Stimulated activated CD8-positive, alpha-beta memory T cell treated with anti-CD3 and anti-CD28 coated beads, Interleukin-7, amount 100 ng/mL, for 4 hours (primary cell): Measurements from ENCODE around the gene C2orf76.
A peak's percentile ranks its signal among the peaks of the same experiment; 100 is the strongest.
"Not testable (repeated sequence)": the region's sequence is repeated elsewhere in the genome, so short reads cannot be mapped to it uniquely, and the experiment has no call there.

ENCODE experiments used
- DNase-seq, 2 donors: peaks; one replicate each; pipeline ENCODE4 v3.0.0-alpha.2; 2020; ENCODE audit warnings: low read depth in 2 of 2

The C2orf76 gene

DNA sequence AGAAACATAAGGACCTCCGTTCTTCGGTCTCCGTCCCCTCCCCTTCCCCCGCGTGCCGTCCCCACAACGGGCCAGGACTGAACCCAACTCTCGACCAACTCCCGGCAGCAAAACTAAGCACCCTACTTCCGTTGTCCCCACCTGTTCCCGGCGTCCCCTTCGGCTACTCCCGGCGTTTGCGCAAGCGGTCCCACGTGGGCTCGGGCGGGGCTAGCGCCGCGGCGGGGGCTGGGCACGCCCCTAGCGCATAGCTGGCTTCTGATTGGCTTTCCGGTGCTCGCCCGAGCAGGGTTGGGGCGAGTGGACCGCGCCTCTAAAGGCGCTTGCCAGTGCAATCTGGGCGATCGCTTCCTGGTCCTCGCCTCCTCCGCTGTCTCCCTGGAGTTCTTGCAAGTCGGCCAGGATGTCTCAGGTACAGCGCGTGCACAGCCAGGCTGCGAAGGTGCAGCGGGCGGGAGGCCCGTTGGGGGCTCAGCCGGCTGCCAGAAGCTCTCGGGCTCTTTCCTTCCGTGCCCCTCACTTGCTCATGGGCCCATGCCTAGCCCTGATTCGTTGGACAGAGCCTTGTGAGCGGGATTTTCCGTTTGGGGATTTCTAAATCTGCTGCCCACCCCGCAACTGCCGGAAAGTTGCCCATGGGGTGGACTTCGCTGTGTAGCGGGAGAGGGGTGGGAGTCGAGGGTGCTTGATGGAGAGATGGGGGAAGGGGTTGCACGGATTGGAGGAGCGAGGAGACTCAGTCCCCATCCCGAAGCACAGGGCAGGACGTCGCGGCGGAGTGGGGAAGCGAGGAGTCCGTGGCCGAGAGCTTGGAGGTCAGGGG, at the start of gene C2orf76, which contains the start of gene DBI:
TSS of gene C2orf76 (minus strand) at position 186 of the 823 bp plus-strand sequence. CDS start 26,875 bp downstream, outside the sequence.
TSS of gene DBI (plus strand) at position 329 of the 823 bp plus-strand sequence. CDS start at position 404, 75 bp downstream.
- peak; percentile 82 to 90 for DNase-seq

DNA sequence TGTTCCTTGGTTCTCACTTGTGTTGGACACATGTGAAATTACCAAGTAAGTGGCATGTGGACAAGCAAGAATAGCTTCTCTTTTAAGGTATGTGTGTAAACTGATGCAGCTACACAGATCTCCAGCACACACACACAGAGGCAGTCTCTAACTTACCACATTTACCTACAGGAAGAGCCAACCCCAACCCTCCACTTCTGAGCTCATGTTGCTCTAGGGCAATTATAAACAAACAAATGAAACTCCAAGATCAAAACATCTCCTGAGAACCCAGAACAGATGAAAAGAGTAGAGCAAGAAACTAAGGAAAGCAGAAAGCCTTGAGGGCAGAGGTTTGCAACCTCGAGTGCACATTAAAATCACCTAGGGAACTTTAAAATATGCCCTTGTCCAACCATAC, 49.0 kb upstream of the C2orf76 start:
- no peak for DNase-seq

DNA sequence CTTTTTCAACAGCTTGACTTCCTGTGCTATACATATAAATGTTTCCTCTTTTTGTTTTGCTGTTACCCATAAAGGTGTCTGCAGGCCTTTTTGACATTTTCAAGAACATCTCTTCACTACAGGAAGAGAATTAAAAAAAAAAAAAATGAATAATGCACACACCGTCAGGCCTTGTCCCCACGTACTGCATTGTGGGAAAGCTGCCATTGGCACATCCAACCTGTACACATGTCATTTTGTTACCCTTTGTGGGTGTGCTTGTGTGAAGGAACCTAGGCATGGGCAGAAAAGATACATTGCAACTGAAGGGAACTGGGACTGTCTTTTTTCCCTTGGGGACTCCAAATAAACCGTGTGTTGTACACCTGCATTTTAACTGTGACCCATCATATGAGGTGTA, 48.3 kb upstream of the C2orf76 start:
- DNase-seq, result no peak

DNA sequence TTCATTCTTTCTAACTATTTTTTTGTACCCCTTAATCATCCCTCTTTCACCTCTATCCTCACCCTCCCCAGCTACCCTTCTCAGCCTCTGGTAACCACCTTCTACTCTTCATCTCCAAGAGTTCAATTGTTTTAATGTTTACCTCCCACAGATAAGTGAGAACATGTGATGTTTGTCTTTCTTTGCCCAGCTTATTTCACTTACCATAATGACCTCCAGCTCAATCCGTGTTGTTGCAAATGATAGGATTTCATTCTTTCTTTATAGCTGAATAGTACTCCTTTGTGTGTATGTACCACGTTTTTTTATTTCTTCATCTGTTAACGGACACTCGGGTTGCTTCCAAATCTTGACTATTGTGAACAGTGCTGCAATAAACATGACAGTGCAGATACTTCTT, 42.9 kb upstream of the C2orf76 start:
- DNase-seq, result no peak

DNA sequence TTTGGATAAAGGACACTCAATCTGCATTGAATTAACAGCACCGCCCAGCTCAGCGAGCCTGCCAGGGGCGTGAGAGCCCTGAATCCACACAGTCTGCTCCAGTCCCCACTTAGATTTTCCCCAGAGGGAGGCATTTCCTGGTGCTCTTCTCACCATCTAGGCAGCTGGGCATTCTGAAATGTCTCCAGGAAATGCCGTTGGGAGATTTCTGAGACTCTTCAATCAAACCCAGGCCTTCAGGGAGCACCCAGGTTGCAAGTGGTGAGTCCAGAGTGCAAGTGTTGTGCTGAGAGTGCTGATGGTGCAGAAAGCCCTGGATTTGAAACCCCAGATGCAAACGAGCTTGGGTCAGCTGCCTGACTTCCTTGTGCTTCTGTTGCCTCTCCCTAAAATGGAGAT, 41.6 kb upstream of the C2orf76 start:
- no peak for DNase-seq

DNA sequence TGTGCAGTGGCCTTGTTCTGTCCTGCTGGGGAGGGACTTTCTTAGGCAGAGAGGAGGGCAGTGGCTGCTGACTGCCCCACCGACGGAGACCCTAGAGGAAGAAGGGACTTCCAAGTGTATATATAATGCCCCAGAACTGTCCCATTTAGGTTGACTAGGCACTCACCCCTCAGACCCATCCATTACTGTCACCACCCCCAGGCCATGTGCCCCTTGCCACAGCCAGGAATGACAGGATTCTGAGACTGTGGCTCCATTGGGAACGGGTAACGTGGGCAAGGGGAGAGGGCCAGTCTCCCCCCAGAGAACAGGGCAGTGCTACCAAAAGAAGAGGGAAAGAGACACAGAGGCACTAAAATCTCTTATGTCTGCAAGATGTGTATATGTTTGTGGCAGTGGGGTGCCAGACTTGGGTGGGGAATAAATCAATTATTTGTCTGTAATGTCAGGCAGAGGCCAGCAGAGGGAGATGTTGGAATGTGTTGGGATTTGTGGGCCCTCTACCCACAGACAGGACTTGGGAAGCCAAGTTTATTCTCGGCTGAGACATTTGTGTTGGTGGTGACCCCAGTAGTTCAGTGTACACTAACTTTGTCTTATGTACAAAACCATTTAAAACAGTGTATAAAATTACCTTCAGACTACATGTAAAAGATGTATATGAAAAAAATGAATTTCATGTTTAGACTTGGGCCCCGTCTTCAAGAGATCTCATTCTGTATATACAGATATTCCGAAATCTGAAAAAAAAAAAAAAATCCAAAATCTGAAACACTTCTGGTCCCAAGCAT, 41.0 kb upstream of the C2orf76 start:
- DNase-seq, result no peak

DNA sequence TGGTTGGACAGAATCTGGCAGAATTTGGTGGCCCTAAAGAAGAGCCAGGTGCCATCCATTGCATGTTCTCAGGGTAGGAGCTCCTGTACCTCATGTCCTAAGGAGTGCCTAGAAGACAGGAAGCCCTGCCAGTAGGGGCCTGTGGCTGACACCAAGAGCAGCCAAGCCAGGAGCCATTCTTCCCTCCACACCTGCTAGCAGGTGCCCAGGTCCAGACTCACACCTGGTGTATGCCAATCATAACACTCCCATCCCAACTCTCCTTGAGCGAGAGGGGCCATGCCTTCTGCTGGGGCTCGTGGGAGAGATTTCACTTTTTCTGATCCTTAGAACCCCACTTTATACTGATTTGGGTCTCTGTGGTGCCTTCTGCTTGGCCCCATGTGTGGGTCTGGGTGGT, 38.5 kb upstream of the C2orf76 start:
- DNase-seq, result no peak

DNA sequence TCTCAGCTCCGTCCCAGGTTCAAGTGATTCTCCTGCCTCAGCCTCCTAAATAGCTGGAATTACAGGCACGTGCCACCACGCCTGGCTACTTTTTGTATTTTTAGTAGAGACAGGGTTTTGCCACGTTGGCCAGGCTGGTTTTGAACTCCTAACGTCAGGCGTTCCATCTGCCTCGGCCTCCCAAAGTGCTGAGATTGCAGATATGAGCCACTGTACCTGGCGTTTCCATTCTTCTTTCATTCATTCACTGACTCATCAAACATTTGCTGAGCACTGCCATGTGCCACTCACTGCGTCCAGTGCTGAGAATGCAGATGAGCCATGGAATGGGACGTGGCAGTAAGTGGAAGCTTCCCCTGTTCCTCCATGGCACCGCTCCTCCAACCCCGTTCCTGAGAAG, 37.0 kb upstream of the C2orf76 start:
- DNase-seq, result not testable (repeated sequence)

DNA sequence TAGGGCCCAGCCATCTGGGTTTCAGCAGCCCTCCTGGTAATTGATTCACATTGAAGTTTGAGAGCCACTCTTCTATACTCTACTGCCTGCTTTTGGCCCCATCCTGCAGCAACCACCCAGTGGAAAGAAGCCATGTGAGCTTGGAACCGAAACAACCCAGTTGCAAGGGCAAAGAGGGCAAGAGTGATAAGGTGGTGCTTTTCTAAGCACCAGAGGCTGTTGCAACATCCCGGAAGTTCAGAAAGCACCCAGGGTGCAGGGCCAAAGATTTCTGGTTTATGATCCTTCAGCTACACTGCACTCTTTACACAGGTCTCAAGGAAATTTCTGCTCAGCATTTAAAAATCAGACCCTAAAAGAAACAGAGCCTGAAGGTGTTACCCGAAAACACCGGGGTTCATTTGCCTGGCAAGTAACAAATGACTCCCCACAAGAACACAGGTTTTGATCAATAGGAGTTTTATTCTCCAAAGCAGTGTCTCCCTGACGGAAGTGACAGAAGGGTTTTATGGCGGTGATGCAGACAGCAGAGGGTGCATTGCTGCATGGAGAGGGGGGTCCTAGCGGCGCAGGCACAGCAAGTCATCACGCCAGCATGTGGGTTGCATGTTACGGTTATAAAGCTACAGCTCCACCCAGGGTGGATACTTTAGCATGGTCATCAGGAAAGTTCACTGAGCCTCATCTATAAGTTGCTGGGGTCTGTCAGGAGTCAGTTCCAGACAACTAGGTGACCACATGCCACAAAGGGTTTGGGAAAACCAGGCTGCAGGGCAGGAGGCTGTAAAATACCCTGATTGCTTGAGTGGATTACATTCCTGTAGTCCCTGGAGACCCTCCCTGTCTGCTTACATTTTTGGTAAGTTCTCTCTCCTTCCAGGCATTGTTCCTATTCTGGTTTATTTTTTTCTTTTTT, 36.3 kb upstream of the C2orf76 start:
- DNase-seq, result no peak

DNA sequence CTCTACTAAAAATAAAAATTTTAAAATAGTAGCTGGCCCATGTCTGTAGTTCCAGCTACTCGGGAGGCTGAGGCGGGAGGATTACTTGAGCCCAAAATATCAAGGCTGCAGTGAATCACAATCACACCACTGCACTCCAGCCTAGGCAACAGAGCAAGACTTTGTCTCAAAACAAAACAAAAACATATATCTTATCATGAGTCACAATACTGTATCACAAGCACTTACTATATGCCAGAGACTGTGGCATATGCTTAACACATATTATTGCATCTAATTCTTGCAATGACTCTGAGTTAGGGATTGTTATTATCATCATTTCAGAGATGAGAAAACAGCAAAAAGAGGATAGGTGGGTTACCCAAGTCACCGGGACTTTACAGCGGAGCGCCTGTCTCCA, 35.5 kb upstream of the C2orf76 start:
- no peak for DNase-seq

DNA sequence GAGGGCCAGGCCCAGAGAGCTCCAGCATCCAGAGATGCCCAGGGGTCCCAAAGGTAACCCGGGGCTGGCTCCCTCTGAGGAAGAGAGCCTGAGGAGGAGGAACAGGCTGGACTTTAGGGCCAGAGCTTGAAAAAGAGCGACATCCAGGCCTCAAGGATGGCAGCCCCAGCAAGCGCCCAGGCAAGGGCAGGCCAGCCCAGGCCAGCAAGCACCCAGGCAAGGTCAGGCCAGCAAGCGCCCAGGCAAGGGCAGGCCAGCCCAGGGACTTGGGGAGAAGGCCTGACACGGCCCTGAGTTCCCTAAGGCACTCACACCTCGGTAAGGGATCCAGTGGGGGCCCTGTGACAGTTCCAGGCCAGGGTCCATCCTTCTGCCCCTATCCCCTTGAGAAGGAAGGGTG, 30.6 kb upstream of the C2orf76 start:
- no peak for DNase-seq

DNA sequence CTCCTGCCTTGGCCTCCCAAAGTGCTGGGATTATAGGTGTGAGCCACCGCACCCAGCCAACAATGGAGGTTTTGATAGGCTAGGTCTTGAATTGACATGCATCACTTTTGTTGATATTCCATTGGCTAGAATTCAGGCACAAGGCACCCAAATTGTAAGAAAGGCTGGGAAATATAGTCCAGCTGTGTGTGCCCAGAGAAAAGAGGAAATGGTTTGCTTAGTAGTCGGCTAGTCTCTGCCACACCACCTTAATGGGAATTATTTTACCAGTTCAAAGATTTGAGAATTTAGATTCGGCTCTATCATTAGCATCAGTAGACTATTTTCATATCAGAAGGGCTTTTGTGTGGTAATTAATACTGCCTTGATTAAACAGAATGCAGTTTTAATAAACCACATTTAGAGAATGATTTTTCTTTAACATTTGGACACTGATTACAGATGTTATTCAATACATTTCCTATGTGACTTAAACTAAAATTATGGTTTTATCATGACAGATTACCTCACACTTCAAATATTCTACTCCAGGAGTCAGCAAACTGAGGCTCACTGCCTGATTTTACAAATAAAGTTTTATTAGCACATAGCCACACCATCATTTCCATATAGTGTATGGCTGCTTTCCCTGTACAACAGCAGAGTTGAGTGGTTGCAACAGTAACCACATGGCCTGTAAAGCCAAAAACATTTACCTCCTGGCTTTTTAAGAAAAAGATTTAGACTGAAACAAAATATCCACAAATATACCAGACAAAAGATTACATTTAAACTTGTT, 27.5 kb upstream of the C2orf76 start:
- DNase-seq, result no peak

DNA sequence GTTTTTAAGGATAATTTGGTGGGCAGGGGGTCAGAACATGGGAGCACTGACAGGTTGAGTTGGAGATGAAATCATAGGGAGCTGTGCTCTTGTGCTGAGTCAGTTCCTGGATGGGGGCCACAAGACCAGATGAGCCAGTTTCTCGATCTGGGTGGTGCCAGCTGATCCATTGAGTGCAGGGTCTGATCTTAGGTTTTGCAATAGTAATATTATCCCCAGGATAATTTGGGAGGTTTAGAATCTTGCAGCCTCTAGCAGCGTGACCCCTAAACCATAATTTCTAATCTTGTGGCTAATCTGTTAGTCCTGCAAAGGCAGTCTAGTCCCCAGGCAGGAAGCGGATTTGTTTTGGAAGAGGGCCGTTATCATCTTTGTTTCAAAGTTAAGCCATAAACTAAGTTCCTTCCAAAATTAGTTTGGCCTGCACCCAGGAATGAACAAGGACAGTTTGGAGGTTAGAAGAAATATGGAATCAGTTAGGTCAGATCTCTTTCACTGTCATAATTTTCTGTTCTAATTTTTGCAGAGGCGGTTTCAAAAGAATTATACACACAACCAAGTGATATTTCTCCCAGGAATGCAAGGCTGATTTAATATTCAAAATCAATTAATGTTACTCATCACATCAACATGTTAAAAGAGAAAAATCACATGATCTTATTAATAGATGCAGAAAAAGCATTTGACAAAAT, 23.1 kb upstream of the C2orf76 start:
- DNase-seq, result no peak

DNA sequence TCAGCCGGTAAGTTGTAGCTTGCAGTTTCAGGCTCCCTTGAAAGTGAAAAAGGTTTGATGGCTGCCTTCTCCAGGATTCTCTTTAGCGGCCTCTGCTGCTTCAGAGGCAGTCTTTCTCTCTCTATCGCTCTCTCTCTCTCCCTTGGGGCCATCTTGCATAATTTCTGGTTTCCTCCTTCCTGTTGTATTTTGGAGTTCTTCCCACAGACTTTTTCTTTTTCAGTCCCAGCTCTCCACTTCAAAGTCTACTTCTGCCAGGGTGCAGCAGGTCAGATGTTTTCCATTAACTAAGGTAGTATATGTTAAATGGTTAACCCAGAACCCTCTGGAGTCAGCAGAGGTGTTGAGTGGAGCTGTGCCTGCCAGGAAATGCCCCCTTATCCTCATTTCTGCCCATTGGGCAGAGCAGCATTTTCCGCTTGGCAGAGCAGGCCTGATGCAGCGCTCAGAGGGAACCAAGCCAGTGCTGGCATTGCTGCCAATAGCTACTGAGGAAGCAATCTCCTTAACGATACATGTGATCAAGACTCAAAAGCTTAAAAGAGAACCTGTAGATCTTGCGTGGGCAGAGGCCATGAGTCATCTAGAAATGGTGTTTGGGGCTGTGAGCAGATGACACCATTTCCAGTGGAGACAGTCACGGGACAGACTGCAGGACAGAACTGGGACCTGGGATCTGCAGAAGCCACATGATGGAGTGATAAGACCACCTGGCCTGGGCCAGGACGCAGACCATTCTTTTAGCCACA, 20.9 kb upstream of the C2orf76 start:
- peak in 1 of 2 donors; percentile 12 for DNase-seq

DNA sequence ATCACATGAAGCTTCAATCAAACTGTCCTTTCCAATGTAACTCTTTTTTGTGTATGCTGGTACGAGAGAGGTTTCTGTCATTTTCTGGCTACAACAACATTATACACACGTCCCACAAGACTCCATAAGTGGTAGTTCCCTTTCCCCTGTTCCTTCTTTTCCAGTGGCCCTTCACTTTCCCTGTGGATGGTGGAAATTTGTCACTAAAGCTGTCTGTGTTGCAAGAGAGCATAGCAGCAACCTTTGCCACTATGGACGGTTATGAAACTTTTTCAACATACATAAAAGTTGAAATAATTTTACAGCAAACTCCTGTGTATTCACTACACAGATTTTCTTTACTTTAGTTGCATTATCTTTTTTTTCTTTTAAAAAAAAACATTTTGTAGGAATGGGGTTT, 18.8 kb upstream of the C2orf76 start:
- no peak for DNase-seq

DNA sequence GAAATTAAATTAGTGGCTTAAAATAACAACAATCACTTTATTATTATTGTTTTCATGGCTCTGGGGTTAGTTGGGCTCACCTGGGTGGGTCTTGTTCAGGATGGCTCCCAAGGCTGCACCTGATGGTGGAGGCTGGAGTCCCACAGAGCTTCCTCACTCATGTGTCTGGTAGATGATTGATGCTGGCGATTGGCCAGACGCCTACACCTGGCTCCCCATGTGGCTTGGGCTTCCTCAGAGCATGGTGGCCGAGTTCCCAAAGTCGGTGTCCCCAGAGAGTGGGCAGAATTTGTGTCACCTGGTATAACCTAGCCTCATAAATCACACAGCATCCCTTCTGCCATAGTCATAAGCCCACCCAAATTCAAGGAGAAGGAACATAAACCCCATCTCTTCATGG, 18.3 kb upstream of the C2orf76 start:
- DNase-seq, result no peak

DNA sequence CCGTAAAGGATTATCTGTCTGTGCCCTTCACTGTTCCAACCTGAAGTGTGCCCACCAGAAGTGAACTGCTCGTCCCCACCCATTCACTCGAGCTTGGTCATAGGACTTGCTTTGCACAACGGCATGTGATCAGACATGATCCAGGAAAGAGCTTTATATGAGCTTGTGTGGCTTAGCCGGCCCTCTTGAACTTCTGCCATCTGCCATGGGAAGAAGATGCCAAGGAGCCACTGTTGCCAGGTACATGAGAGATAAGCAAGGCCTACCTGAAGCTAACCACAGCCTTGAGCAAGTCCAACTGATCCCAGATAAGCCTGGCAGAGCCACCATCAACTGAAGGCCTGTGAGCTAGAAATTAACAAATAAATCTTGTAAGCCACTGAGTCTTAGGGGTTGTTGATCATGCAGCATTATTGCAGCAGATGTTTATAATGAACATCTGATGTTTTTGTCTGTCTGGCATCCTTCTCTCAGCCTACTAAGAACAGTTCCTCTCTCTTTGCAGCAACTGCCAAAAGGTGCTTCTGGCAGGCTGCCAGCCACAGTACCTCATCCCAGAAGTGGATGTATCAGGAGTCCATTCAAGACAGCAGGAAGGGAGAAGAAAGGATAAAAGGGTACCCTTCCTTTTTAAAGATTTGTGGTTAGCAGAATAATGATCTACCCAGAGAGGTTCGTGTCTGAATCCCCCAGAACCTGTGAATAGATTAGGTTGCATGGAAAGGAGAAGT, 16.9 kb upstream of the C2orf76 start:
- DNase-seq, result no peak

DNA sequence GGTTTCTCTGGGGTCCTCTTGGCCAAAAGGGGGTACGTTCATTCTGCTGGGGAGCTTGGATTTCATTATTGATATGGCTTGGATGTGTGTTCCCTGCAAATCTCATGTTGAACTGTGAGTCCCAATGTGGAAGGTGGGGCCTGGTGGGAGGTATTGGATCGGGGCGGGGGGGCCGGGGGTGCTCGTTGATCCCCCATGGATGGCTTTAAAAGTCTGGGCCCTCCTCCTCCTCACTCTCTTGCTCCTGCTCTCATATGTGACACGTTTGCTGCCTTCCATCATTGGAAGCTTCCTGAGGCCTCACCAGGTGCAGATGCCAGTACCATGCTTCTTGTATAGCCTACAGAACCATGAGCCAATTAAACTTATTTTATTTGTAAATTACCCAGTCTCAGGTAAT, 11.9 kb upstream of the C2orf76 start:
- no peak for DNase-seq

DNA sequence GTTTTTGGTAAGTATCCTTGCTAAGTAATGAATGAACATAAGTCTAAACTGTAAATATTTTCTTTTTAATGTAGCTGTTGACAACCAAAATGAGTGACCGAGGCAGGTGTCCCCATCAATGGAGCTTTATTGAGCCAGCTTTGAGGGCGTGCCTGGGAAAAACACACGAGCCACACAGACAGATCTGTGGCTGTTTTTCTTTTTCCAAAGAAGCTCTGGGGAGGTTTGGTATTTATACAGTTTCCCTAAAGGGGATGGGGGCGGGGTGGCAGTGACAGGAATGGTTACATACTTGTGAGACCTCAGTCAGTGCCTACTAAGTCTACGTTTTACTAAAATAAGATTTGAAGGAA, 11.3 kb upstream of the C2orf76 start:
- DNase-seq, result no peak
